Measurements from ENCODE around the gene CRY2.
A peak's percentile ranks its signal among the peaks of the same experiment; 100 is the strongest.

CRY2 gene

GRCh38 chr11:45809456-45810395 lies 37.5 kb upstream of the CRY2 start:
- H3K4me3 ChIP-seq (ENCODE audit: low read length in 2 of 2), result no peak overlapping the region
- WGBS, 2 donors (ENCODE audit: extremely low coverage in 2 of 2, insufficient read length in 2 of 2, insufficient replicate concordance in 1 of 2), result no CpG with 5 or more reads among the region's 11 CpGs
- DNase-seq (ENCODE audit: low spot score), result no peak

DNA sequence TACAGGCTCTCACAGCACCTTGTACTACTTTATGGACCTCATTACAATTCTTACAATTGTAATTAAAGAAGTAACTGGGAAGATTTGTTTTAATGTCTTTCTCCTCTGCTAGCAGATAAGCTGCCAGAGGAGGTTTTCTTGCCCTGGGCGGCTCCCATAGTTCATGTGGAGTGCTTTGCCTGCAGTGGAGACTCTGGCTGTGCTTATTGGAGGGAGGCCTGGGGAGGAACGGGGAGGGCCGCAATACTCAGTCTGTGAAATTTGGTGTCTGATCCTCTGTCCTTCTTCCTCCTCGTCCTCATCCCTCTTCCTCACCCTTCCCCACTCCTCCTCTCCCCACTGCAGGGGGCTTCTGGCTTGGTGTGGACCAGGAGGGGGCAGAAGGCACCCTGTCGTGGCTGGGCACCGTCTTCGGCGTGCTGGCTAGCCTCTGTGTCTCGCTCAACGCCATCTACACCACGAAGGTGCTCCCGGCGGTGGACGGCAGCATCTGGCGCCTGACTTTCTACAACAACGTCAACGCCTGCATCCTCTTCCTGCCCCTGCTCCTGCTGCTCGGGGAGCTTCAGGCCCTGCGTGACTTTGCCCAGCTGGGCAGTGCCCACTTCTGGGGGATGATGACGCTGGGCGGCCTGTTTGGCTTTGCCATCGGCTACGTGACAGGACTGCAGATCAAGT lies 36.7 kb upstream of the CRY2 start:
- Histone ChIP-seq H2AFZ (ENCODE audit: low read length) (no peak overlapping the region), H2AK5ac (ENCODE audit: low read depth, low read length) (no peak overlapping the region), H2BK5ac (ENCODE audit: low read length) (no peak overlapping the region), H3K4me2 (ENCODE audit: insufficient read depth, low read length, poor library complexity, severe bottlenecking) (no peak overlapping the region), H3K23ac (ENCODE audit: low read depth, low read length, poor library complexity) (no peak overlapping the region), H3K27ac (replicated peaks; ENCODE audit: low read length) (no peak overlapping the region), H3K36me3 (replicated peaks in 1 of 2; ENCODE audit: control insufficient read depth in 2 of 2, insufficient read depth in 2 of 2, low read length in 2 of 2) (peaks cover 15 to 35% of the 10 kb centered on the region in 2 donors), H3K18ac (ENCODE audit: low read length) (no peak overlapping the region), H2BK15ac (ENCODE audit: low read length) (no peak overlapping the region), H3K9me3 (replicated peaks in 1 of 2; ENCODE audit: control insufficient read depth in 2 of 2, insufficient read depth in 1 of 2, low read depth in 1 of 2, low read length in 2 of 2) (no peaks in the 10 kb centered on the region), H4K91ac (ENCODE audit: low read depth, low read length, poor library complexity) (no peak overlapping the region), H2BK12ac (ENCODE audit: low read length) (no peak overlapping the region), H3K14ac (ENCODE audit: low read length) (no peak overlapping the region), H4K8ac (ENCODE audit: low read depth, low read length) (no peak overlapping the region), H3K27me3 (ENCODE audit: control insufficient read depth in 3 of 3, insufficient read depth in 3 of 3, low read depth in 1 of 3, low read length in 3 of 3) (no peaks in the 10 kb centered on the region), H3K4ac (ENCODE audit: low read length) (no peak overlapping the region), H2BK120ac (ENCODE audit: low read depth, low read length) (no peak overlapping the region), H3K9ac (ENCODE audit: low read depth, low read length, poor library complexity) (peak overlapping the region; percentile 55), H3K4me1 (ENCODE audit: control insufficient read depth in 2 of 2, insufficient read depth in 1 of 2, low read depth in 1 of 2, low read length in 2 of 2) (peaks cover 8 to 11% of the 10 kb centered on the region in 2 donors), H3K79me1 (ENCODE audit: low read depth, low read length) (peaks cover 3% of the 10 kb centered on the region), H3K4me3 (ENCODE audit: low read length in 2 of 2) (no peak overlapping the region)
- no peak for DNase-seq (ENCODE audit: low spot score)
- no CpG with 5 or more reads among the region's 23 CpGs for WGBS, 2 donors (ENCODE audit: extremely low coverage in 2 of 2, insufficient read length in 2 of 2, insufficient replicate concordance in 1 of 2)

More at GRCh38 chr11:45809456-45810395, 37.5 kb upstream of the CRY2 start:
- Histone ChIP-seq H3K9ac (ENCODE audit: low read depth, low read length, poor library complexity) (no peak overlapping the region), H3K27me3 (ENCODE audit: control insufficient read depth in 3 of 3, insufficient read depth in 3 of 3, low read depth in 1 of 3, low read length in 3 of 3) (peaks cover 0 to 2% (median 0%) of the 10 kb centered on the region in 3 experiments), H4K8ac (ENCODE audit: low read depth, low read length) (no peak overlapping the region), H3K27ac (replicated peaks; ENCODE audit: low read length) (no peak overlapping the region), H3K23ac (ENCODE audit: low read depth, low read length, poor library complexity) (no peak overlapping the region), H2BK5ac (ENCODE audit: low read length) (no peak overlapping the region), H2BK15ac (ENCODE audit: low read length) (no peak overlapping the region), H3K9me3 (replicated peaks in 1 of 2; ENCODE audit: control insufficient read depth in 2 of 2, insufficient read depth in 1 of 2, low read depth in 1 of 2, low read length in 2 of 2) (no peaks in the 10 kb centered on the region), H3K18ac (ENCODE audit: low read length) (no peak overlapping the region), H2AK5ac (ENCODE audit: low read depth, low read length) (no peak overlapping the region), H3K4me2 (ENCODE audit: insufficient read depth, low read length, poor library complexity, severe bottlenecking) (no peak overlapping the region), H4K91ac (ENCODE audit: low read depth, low read length, poor library complexity) (no peak overlapping the region), H3K4me1 (ENCODE audit: control insufficient read depth in 2 of 2, insufficient read depth in 1 of 2, low read depth in 1 of 2, low read length in 2 of 2) (peaks cover 8 to 12% of the 10 kb centered on the region in 2 donors), H2BK12ac (ENCODE audit: low read length) (no peak overlapping the region), H2AFZ (ENCODE audit: low read length) (no peak overlapping the region), H3K36me3 (replicated peaks in 1 of 2; ENCODE audit: control insufficient read depth in 2 of 2, insufficient read depth in 2 of 2, low read length in 2 of 2) (peaks cover 15 to 35% of the 10 kb centered on the region in 2 donors), H2BK120ac (ENCODE audit: low read depth, low read length) (no peak overlapping the region), H3K4ac (ENCODE audit: low read length) (no peak overlapping the region), H3K79me1 (ENCODE audit: low read depth, low read length) (peaks cover 3% of the 10 kb centered on the region), H3K14ac (ENCODE audit: low read length) (no peak overlapping the region)

DNA sequence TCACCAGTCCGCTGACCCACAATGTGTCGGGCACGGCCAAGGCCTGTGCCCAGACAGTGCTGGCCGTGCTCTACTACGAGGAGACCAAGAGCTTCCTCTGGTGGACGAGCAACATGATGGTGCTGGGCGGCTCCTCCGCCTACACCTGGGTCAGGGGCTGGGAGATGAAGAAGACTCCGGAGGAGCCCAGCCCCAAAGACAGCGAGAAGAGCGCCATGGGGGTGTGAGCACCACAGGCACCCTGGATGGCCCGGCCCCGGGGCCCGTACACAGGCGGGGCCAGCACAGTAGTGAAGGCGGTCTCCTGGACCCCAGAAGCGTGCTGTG lies 36.2 kb upstream of the CRY2 start:
- Histone ChIP-seq H3K14ac (ENCODE audit: low read length) (no peak overlapping the region), H3K4me2 (ENCODE audit: insufficient read depth, low read length, poor library complexity, severe bottlenecking) (no peak overlapping the region), H3K9ac (ENCODE audit: low read depth, low read length, poor library complexity) (no peak overlapping the region), H3K79me1 (ENCODE audit: low read depth, low read length) (peaks cover 3% of the 10 kb centered on the region), H3K9me3 (replicated peaks in 1 of 2; ENCODE audit: control insufficient read depth in 2 of 2, insufficient read depth in 1 of 2, low read depth in 1 of 2, low read length in 2 of 2) (no peaks in the 10 kb centered on the region), H2BK12ac (ENCODE audit: low read length) (no peak overlapping the region), H3K18ac (ENCODE audit: low read length) (no peak overlapping the region), H2BK5ac (ENCODE audit: low read length) (no peak overlapping the region), H3K4ac (ENCODE audit: low read length) (no peak overlapping the region), H3K23ac (ENCODE audit: low read depth, low read length, poor library complexity) (no peak overlapping the region), H3K27me3 (ENCODE audit: control insufficient read depth in 3 of 3, insufficient read depth in 3 of 3, low read depth in 1 of 3, low read length in 3 of 3) (no peaks in the 10 kb centered on the region), H3K36me3 (replicated peaks in 1 of 2; ENCODE audit: control insufficient read depth in 2 of 2, insufficient read depth in 2 of 2, low read length in 2 of 2) (peaks cover 15 to 35% of the 10 kb centered on the region in 2 donors), H3K4me3 (ENCODE audit: low read length in 2 of 2) (no peak overlapping the region), H3K27ac (replicated peaks; ENCODE audit: low read length) (no peak overlapping the region), H2AK5ac (ENCODE audit: low read depth, low read length) (no peak overlapping the region), H4K8ac (ENCODE audit: low read depth, low read length) (no peak overlapping the region), H3K4me1 (ENCODE audit: control insufficient read depth in 2 of 2, insufficient read depth in 1 of 2, low read depth in 1 of 2, low read length in 2 of 2) (peaks cover 4 to 7% of the 10 kb centered on the region in 2 donors), H4K91ac (ENCODE audit: low read depth, low read length, poor library complexity) (no peak overlapping the region), H2BK15ac (ENCODE audit: low read length) (no peak overlapping the region), H2AFZ (ENCODE audit: low read length) (no peak overlapping the region), H2BK120ac (ENCODE audit: low read depth, low read length) (no peak overlapping the region)
- WGBS, 2 donors (ENCODE audit: extremely low coverage in 2 of 2, insufficient read length in 2 of 2, insufficient replicate concordance in 1 of 2), result no CpG with 5 or more reads among the region's 17 CpGs
- no peak for DNase-seq (ENCODE audit: low spot score)
